ENCODE data around the gene TMPRSS9. TPM values are rescaled to one million over a fixed set of nuclear protein-coding genes. Genes with fewer than 3 reads are reported as not detected.

Gene TMPRSS9
- polyA plus RNA-seq, 3 donors: 0.12 to 0.30 TPM; not detected in 1

DNA sequence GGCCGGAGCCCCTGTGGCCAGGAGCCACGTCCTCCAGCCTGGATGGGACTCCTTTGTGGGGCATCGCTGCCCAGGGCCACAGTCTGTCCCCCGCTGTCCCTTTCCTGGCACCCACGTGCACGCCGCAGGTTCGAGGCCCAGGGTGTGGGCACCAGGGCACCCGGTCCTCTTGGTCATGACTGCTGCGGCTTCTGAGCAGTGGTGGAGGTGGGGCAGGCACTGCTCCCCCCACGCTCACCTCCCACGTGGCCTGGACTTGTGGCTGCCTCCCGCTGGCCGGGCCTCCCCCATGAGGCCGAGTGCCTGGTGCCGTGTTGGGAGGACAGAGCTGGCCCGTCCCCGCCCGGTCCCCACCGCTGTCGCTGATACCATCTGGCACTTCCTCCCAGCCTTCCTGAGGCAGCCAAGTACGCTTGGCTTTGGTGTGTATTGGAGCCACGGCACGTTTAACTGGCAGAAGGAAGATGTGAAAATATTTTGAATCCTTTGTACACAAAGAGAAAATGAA is 18.8 kb upstream of the TMPRSS9 start:
- Histone ChIP-seq H3K27me3 (ENCODE audit: control insufficient read depth in 2 of 2, insufficient read depth in 2 of 2, low read length in 2 of 2) (no peaks in the 10 kb centered on the region), H3K4me1 (ENCODE audit: control insufficient read depth in 1 of 2, insufficient read depth in 2 of 2, low read length in 2 of 2) (no peaks in the 10 kb centered on the region), H4K20me1 (ENCODE audit: insufficient read depth, low read length) (peaks cover 9% of the 10 kb centered on the region), H3K9ac (ENCODE audit: insufficient read depth, low read length, poor library complexity, severe bottlenecking) (no peak overlapping the region), H3K79me2 (ENCODE audit: insufficient read depth, low read length) (no peaks in the 10 kb centered on the region), H3K27ac (ENCODE audit: low read depth in 1 of 2, low read length in 2 of 2) (no peak overlapping the region), H3K4me3 (replicated peaks in 1 of 3; ENCODE audit: low read depth in 2 of 3, low read length in 3 of 3) (no peak overlapping the region), H3K4me2 (replicated peaks; ENCODE audit: extremely low read depth, low read length, poor library complexity, severe bottlenecking) (no peak overlapping the region), H3K9me3 (replicated peaks in 1 of 2; ENCODE audit: control insufficient read depth in 1 of 2, insufficient read depth in 1 of 2, low read length in 2 of 2) (no peaks in the 10 kb centered on the region), H2AFZ (ENCODE audit: insufficient read depth, low read depth, low read length, poor library complexity, severe bottlenecking) (no peak overlapping the region), H3K36me3 (replicated peaks in 1 of 2; ENCODE audit: control insufficient read depth in 1 of 2, insufficient read depth in 2 of 2, low read length in 2 of 2) (peaks cover 15 to 20% of the 10 kb centered on the region in 2 donors)
- TF ChIP-seq, protein P1, sequence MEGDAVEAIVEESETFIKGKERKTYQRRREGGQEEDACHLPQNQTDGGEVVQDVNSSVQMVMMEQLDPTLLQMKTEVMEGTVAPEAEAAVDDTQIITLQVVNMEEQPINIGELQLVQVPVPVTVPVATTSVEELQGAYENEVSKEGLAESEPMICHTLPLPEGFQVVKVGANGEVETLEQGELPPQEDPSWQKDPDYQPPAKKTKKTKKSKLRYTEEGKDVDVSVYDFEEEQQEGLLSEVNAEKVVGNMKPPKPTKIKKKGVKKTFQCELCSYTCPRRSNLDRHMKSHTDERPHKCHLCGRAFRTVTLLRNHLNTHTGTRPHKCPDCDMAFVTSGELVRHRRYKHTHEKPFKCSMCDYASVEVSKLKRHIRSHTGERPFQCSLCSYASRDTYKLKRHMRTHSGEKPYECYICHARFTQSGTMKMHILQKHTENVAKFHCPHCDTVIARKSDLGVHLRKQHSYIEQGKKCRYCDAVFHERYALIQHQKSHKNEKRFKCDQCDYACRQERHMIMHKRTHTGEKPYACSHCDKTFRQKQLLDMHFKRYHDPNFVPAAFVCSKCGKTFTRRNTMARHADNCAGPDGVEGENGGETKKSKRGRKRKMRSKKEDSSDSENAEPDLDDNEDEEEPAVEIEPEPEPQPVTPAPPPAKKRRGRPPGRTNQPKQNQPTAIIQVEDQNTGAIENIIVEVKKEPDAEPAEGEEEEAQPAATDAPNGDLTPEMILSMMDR (IDR thresholded peaks at IDR 0.05): no peak
- Mint-ChIP-seq H3K4me1 (no peaks in the 10 kb centered on the region), H3K27me3 (ENCODE audit: low read depth in 3 of 3) (peaks cover 0 to 1% (median 0%) of the 10 kb centered on the region in 3 donors), H3K36me3 (peaks cover 19 to 40% of the 10 kb centered on the region in 2 donors), H3K9me3 (no peaks in the 10 kb centered on the region), H3K27ac (peak overlapping the region in 2 of 7 donors; percentile 24 to 55), H3K4me3 (no peak overlapping the region)
- DNase-seq: no peak
- WGBS (ENCODE audit: insufficient coverage): 48% methylated on average over 14 of the region's 24 CpGs
- intact Hi-C loops (cut with micrococcal nuclease): no loop called here

GRCh38 chr19:2341982-2342381 is 18.1 kb upstream of the TMPRSS9 start:
- DNase-seq: no peak
- no peaks in the 10 kb centered on the region for H3K9me3 Mint-ChIP-seq
- Histone ChIP-seq H3K4me1 (ENCODE audit: control insufficient read depth in 1 of 2, insufficient read depth in 2 of 2, low read length in 2 of 2) (no peaks in the 10 kb centered on the region), H3K27me3 (ENCODE audit: control insufficient read depth in 2 of 2, insufficient read depth in 2 of 2, low read length in 2 of 2) (no peaks in the 10 kb centered on the region), H3K27ac (ENCODE audit: low read depth in 1 of 2, low read length in 2 of 2) (no peak overlapping the region), H3K9me3 (replicated peaks in 1 of 2; ENCODE audit: control insufficient read depth in 1 of 2, insufficient read depth in 1 of 2, low read length in 2 of 2) (no peaks in the 10 kb centered on the region), H3K9ac (ENCODE audit: insufficient read depth, low read length, poor library complexity, severe bottlenecking) (no peak overlapping the region), H2AFZ (ENCODE audit: insufficient read depth, low read depth, low read length, poor library complexity, severe bottlenecking) (no peak overlapping the region), H3K4me3 (replicated peaks in 1 of 3; ENCODE audit: low read depth in 2 of 3, low read length in 3 of 3) (no peak overlapping the region), H3K36me3 (replicated peaks in 1 of 2; ENCODE audit: control insufficient read depth in 1 of 2, insufficient read depth in 2 of 2, low read length in 2 of 2) (peaks cover 11 to 20% of the 10 kb centered on the region in 2 donors), H3K4me2 (replicated peaks; ENCODE audit: extremely low read depth, low read length, poor library complexity, severe bottlenecking) (no peak overlapping the region), H3K79me2 (ENCODE audit: insufficient read depth, low read length) (no peaks in the 10 kb centered on the region), H4K20me1 (ENCODE audit: insufficient read depth, low read length) (peaks cover 3% of the 10 kb centered on the region)
- no peak overlapping the region for H3K4me3 Mint-ChIP-seq
- WGBS (ENCODE audit: insufficient coverage): 78% methylated on average over 10 of the region's 15 CpGs
- intact Hi-C loops (cut with micrococcal nuclease): no loop called here
- no peaks in the 10 kb centered on the region for H3K4me1 Mint-ChIP-seq
- no peak overlapping the region for H3K27ac Mint-ChIP-seq
- peaks cover 0 to 1% (median 0%) of the 10 kb centered on the region in 3 donors for H3K27me3 Mint-ChIP-seq (ENCODE audit: low read depth in 3 of 3)
- peaks cover 21 to 33% of the 10 kb centered on the region in 2 donors for H3K36me3 Mint-ChIP-seq
- TF ChIP-seq, protein P1 (IDR thresholded peaks at IDR 0.05): no peak
